ENCODE results near the gene MYCL. TPM values are rescaled to one million over a fixed set of nuclear protein-coding genes. Genes with fewer than 3 reads are reported as not detected.

The MYCL gene
- total and polyA plus RNA-seq, 2 of the 13 experiments (the other 11 are each of a cell fraction or from before 2014, with no cell fraction given): 0.31 to 1.7 TPM

GRCh38 chr1:39846796-39847195 lies 54.9 kb downstream of the MYCL start:
- in situ Hi-C loops (cut with HindIII; ENCODE audit: extremely low pct_ligation_motif_present, low pct_unique_long_range_greater_than_20kb): no loop called here
- no peak for FAIRE-seq
- H3K27ac ChIP-seq (ENCODE audit: extremely low read length, insufficient read depth, low read length): peak overlapping the region; percentile 70
- peaks cover 30% of the 10 kb centered on the region for H3K4me1 ChIP-seq (ENCODE audit: insufficient read depth, low read length)
- H2AFZ ChIP-seq (ENCODE audit: low read length): no peak overlapping the region
- no peak overlapping the region for H3K4me2 ChIP-seq (ENCODE audit: low read depth, low read length)
- intact Hi-C loops (cut with micrococcal nuclease; ENCODE audit: unreplicated experiment): no loop called here
- peaks cover 15 to 49% of the 10 kb centered on the region in 2 experiments for H3K36me3 ChIP-seq (replicated peaks in 1 of 2; ENCODE audit: control insufficient read depth in 1 of 2, insufficient read depth in 2 of 2, low read length in 2 of 2)
- no peak for ATAC-seq
- POLR2A ChIA-PET: interaction anchor here (0.6 kb wide), 1 partner anchor 629 kb away, joined by 3 read pairs; no protein-coding TSS in a partner anchor
- 96% methylated on average over 1 of the region's 1 CpG for WGBS (ENCODE audit: low lambda C conversion rate)
- TF ChIP-seq ZNF713 (CRISPR knock-in tag; IDR thresholded peaks at IDR 0.05) (no peak), DZIP1 (CRISPR knock-in tag; IDR thresholded peaks at IDR 0.05) (no peak), FUBP1 (CRISPR knock-in tag; IDR thresholded peaks at IDR 0.05; ENCODE audit: borderline replicate concordance) (no peak), SMARCC2 (IDR thresholded peaks at IDR 0.05) (no peak), RCOR2 (CRISPR knock-in tag; IDR thresholded peaks at IDR 0.05) (no peak), ZNF12 (CRISPR knock-in tag; IDR thresholded peaks at IDR 0.05) (no peak), ZFP62 (CRISPR knock-in tag; IDR thresholded peaks at IDR 0.05) (no peak), HOMEZ (CRISPR knock-in tag; IDR thresholded peaks at IDR 0.05; ENCODE audit: low read depth) (no peak), ESRRA (CRISPR knock-in tag; IDR thresholded peaks at IDR 0.05; ENCODE audit: low read depth) (no peak), IRF2 (CRISPR knock-in tag; IDR thresholded peaks at IDR 0.05) (no peak), ZFP90 (CRISPR knock-in tag; IDR thresholded peaks at IDR 0.05; ENCODE audit: borderline replicate concordance) (no peak), EHMT2 (IDR thresholded peaks at IDR 0.05; ENCODE audit: borderline replicate concordance, low read depth, low read length) (no peak)
- TF ChIP-seq, protein P1, sequence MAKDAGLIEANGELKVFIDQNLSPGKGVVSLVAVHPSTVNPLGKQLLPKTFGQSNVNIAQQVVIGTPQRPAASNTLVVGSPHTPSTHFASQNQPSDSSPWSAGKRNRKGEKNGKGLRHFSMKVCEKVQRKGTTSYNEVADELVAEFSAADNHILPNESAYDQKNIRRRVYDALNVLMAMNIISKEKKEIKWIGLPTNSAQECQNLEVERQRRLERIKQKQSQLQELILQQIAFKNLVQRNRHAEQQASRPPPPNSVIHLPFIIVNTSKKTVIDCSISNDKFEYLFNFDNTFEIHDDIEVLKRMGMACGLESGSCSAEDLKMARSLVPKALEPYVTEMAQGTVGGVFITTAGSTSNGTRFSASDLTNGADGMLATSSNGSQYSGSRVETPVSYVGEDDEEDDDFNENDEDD (CRISPR knock-in tag; IDR thresholded peaks at IDR 0.05; ENCODE audit: borderline replicate concordance): no peak
- TF ChIP-seq, protein P2, sequence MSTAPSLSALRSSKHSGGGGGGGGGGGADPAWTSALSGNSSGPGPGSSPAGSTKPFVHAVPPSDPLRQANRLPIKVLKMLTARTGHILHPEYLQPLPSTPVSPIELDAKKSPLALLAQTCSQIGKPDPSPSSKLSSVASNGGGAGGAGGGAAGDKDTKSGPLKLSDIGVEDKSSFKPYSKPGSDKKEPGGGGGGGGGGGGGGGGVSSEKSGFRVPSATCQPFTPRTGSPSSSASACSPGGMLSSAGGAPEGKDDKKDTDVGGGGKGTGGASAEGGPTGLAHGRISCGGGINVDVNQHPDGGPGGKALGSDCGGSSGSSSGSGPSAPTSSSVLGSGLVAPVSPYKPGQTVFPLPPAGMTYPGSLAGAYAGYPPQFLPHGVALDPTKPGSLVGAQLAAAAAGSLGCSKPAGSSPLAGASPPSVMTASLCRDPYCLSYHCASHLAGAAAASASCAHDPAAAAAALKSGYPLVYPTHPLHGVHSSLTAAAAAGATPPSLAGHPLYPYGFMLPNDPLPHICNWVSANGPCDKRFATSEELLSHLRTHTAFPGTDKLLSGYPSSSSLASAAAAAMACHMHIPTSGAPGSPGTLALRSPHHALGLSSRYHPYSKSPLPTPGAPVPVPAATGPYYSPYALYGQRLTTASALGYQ (CRISPR knock-in tag; IDR thresholded peaks at IDR 0.05): no peak
- TF ChIP-seq, protein P3, sequence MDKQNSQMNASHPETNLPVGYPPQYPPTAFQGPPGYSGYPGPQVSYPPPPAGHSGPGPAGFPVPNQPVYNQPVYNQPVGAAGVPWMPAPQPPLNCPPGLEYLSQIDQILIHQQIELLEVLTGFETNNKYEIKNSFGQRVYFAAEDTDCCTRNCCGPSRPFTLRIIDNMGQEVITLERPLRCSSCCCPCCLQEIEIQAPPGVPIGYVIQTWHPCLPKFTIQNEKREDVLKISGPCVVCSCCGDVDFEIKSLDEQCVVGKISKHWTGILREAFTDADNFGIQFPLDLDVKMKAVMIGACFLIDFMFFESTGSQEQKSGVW (CRISPR knock-in tag; IDR thresholded peaks at IDR 0.05; ENCODE audit: borderline replicate concordance): no peak
- H3K27me3 ChIP-seq (ENCODE audit: control insufficient read depth in 1 of 2, insufficient read depth in 2 of 2, low read length in 2 of 2): no peaks in the 10 kb centered on the region
- H3K4me3 ChIP-seq (replicated peaks in 1 of 3; ENCODE audit: insufficient read depth in 1 of 3, low read depth in 2 of 3, low read length in 3 of 3): no peak overlapping the region
- no peak for DNase-seq (ENCODE audit: low spot score)
- peaks cover 4% of the 10 kb centered on the region; the same call in 1 of the 2 replicates for H4K20me1 ChIP-seq (ENCODE audit: insufficient read depth, low read length)
- CTCF ChIA-PET (ENCODE audit: low intra/inter-chr PET ratio, low total read pairs): no interaction called here
- H3K9ac ChIP-seq (ENCODE audit: insufficient read depth, low read depth, low read length): 0 out of 2 replicates have a peak overlapping the region, but pooled peaks have one; percentile 14
- no peaks in the 10 kb centered on the region for H3K9me3 ChIP-seq (ENCODE audit: low read length)
- H3K79me2 ChIP-seq (ENCODE audit: insufficient read depth, low read length): peaks cover 3% of the 10 kb centered on the region
- no TSS peak for BruUV-seq (replicated peaks)
